A673 (cell line): ENCODE measurements around the gene MYOZ3. TPM values are rescaled to one million over a fixed set of nuclear protein-coding genes. Genes with fewer than 3 reads are reported as not detected.

Experiments used
- BruUV-seq: library from RNA; stranded (reverse); fragments of 400-500 nt; replicated peaks from 2 replicates; lab custom pipeline; 2021; lab: Mats Ljungman, UMichigan
- CTCF ChIA-PET: fragments of 300-600 bp; sonication (Branson Sonifier 250); formaldehyde crosslinking; loops from one replicate; lab custom pipeline; 2022; ENCODE audit warnings: antibody characterized with exemption; lab: Charles Lee
- POLR2A ChIA-PET: fragments of 300-600 bp; sonication (Branson Sonifier 250); formaldehyde crosslinking; loops from one replicate; lab custom pipeline; 2022; ENCODE audit warnings: antibody characterized with exemption; ENCODE audit not compliant: low non-redundant PET; lab: Charles Lee
- DNase-seq: peaks from one replicate; pipeline ENCODE4 v3.0.0-alpha.2; 2015; ENCODE audit warnings: low spot score
- H3K27ac ChIP-seq: fragments of 200-600 bp; sonication (generic); 2 replicates; pipeline ENCODE4 v1.5.1; 2016; ENCODE audit warnings: mixed run types, low read depth, mild to moderate bottlenecking, mixed read lengths, antibody characterized with exemption, low read length; ENCODE audit not compliant: poor library complexity, severe bottlenecking
- H3K27me3 ChIP-seq: fragments of 200-600 bp; sonication (generic); replicated peaks from 2 replicates; pipeline ENCODE4 v1.6.1; 2017; ENCODE audit warnings: mixed run types, low read depth, mild to moderate bottlenecking, mixed read lengths, antibody characterized with exemption, low read length; ENCODE audit not compliant: insufficient read depth, poor library complexity
- H3K36me3 ChIP-seq: fragments of 200-600 bp; sonication (generic); 2 replicates; pipeline ENCODE4 v1.6.1; 2016; ENCODE audit warnings: mixed run types, mild to moderate bottlenecking, mixed read lengths, antibody characterized with exemption, low read length; ENCODE audit not compliant: insufficient read depth, poor library complexity, severe bottlenecking
- H3K4me1 ChIP-seq: fragments of 200-600 bp; sonication (generic); 2 replicates; pipeline ENCODE4 v1.6.1; 2017; ENCODE audit warnings: mixed run types, mild to moderate bottlenecking, mixed read lengths, antibody characterized with exemption, low read length; ENCODE audit not compliant: insufficient read depth, poor library complexity, severe bottlenecking
- H3K4me3 ChIP-seq: fragments of 200-600 bp; sonication (generic); 2 replicates; pipeline ENCODE4 v1.5.1; 2016; ENCODE audit warnings: low read depth, mixed run types, mild to moderate bottlenecking, mixed read lengths, low read length; ENCODE audit not compliant: poor library complexity, severe bottlenecking
- H3K9me3 ChIP-seq: fragments of 200-600 bp; sonication (generic); 2 replicates; pipeline ENCODE4 v1.6.1; 2016; ENCODE audit warnings: mixed run types, low read depth, mild to moderate bottlenecking, mixed read lengths, antibody characterized with exemption, low read length; ENCODE audit not compliant: poor library complexity, severe bottlenecking
- EZH2 ChIP-seq: fragments of 200-600 bp; sonication (generic); IDR thresholded peaks from 2 replicates; pipeline ENCODE4 v1.6.1; 2017; ENCODE audit warnings: borderline replicate concordance, low read depth, mild to moderate bottlenecking, mixed read lengths, antibody characterized with exemption, low read length; ENCODE audit not compliant: poor library complexity, severe bottlenecking
- intact Hi-C: fragments of 100-400 bp; cut with micrococcal nuclease; formaldehyde crosslinking; loops from one replicate; pipeline ENCODE4 v1.10.0; 2022; ENCODE audit not compliant: unreplicated experiment
- total RNA-seq: library from RNA; stranded (reverse); gene quantifications from 2 replicates; pipeline ENCODE4 v1.2.3, GENCODE V29; 2021
- TF ChIP-seq, protein P1 (sequence below): fragments of 300-800, 200-600 bp; sonication (generic); conservative IDR thresholded peaks from 2 replicates; pipeline ENCODE4 v1.5.1; 2017; ENCODE audit warnings: low read depth, mild to moderate bottlenecking, antibody characterized with exemption, low read length, moderate library complexity, mixed read lengths

MYOZ3 gene
- total RNA-seq, 1 experiment from 2014 or later: 2.4 TPM

- CTCF ChIA-PET: no interaction called here
- DNase-seq: no peak
- peaks cover 48% of the 10 kb centered on the region for H3K4me1 ChIP-seq
- H3K36me3 ChIP-seq: no peaks in the 10 kb centered on the region
- H3K4me3 ChIP-seq: no peak overlapping the region
- H3K9me3 ChIP-seq: no peaks in the 10 kb centered on the region
- H3K27ac ChIP-seq: no peak overlapping the region
- no peak for TF ChIP-seq EZH2
- TF ChIP-seq, protein P1, sequence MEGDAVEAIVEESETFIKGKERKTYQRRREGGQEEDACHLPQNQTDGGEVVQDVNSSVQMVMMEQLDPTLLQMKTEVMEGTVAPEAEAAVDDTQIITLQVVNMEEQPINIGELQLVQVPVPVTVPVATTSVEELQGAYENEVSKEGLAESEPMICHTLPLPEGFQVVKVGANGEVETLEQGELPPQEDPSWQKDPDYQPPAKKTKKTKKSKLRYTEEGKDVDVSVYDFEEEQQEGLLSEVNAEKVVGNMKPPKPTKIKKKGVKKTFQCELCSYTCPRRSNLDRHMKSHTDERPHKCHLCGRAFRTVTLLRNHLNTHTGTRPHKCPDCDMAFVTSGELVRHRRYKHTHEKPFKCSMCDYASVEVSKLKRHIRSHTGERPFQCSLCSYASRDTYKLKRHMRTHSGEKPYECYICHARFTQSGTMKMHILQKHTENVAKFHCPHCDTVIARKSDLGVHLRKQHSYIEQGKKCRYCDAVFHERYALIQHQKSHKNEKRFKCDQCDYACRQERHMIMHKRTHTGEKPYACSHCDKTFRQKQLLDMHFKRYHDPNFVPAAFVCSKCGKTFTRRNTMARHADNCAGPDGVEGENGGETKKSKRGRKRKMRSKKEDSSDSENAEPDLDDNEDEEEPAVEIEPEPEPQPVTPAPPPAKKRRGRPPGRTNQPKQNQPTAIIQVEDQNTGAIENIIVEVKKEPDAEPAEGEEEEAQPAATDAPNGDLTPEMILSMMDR: peak; percentile 37; the same call in 1 of the 2 replicates
- no peaks in the 10 kb centered on the region for H3K27me3 ChIP-seq
- POLR2A ChIA-PET: no interaction called here
- BruUV-seq: no TSS peak
- intact Hi-C loops: no loop called here
Observed at GRCh38 chr5:150613991-150614660, 46.9 kb upstream of the MYOZ3 start.

GRCh38 chr5:150614661-150615060 lies 46.4 kb upstream of the MYOZ3 start:
- ChIA-PET POLR2A (no interaction called here), CTCF (interaction anchor here (0.7 kb wide), 1 partner anchor 1294 kb away, joined by 3 read pairs; no protein-coding TSS in a partner anchor)
- TF ChIP-seq EZH2: no peak
- TF ChIP-seq, protein P1: no peak
- Histone ChIP-seq H3K27me3 (no peaks in the 10 kb centered on the region), H3K27ac (no peak overlapping the region), H3K9me3 (no peaks in the 10 kb centered on the region), H3K4me1 (peaks cover 54% of the 10 kb centered on the region), H3K36me3 (no peaks in the 10 kb centered on the region), H3K4me3 (no peak overlapping the region)
- no peak for DNase-seq
- BruUV-seq: no TSS peak
- intact Hi-C loops: no loop called here

DNA sequence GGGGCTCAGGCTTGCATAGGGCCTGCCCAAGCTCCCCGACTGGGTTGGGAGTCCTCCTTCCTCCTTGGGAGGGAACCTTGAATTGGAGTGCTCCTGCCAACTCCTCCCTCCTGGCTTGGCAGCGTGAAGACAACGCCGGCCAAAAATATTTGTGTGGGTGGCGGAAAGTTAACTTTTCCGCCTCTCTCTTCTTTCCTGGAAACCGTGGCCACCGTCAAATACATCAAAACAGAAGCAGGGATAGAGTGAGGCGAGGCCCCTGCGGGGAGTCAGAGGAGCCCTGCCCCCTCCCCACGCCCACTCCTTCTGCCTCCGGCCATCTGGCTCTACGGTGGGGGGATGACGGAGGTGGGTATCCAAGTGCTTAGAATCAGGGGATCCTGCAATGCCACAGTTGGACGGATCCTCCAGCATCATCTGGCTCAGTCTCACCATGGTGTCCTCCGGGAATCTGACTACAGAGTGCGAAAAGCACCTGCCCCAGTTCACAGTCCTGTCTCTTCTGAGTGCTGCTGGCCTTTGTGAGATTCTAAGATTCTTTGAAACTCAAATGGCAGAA lies 45.8 kb upstream of the MYOZ3 start:
- TF ChIP-seq, protein P1: no peak
- TF ChIP-seq EZH2: no peak
- Histone ChIP-seq H3K9me3 (no peaks in the 10 kb centered on the region), H3K4me3 (no peak overlapping the region), H3K4me1 (peaks cover 59% of the 10 kb centered on the region), H3K27ac (peak overlapping the region; percentile 72), H3K27me3 (no peaks in the 10 kb centered on the region), H3K36me3 (no peaks in the 10 kb centered on the region)
- ChIA-PET CTCF (interaction anchor here (0.7 kb wide), 1 partner anchor 1295 kb away, joined by 3 read pairs; no protein-coding TSS in a partner anchor), POLR2A (no interaction called here)
- intact Hi-C loops: no loop called here
- peak; percentile 65 for DNase-seq
- BruUV-seq: no TSS peak
